ENCODE measurements around the gene FXYD6.

Gene FXYD6

GRCh38 chr11:117857734-117858414 lies 18.6 kb downstream of the FXYD6 start:
- H3K4me3 ChIP-seq (ENCODE audit: low read depth, low read length) = no peak overlapping the region
- no peak for DNase-seq (ENCODE audit: low read depth)

GRCh38 chr11:117855912-117856651 lies 20.4 kb downstream of the FXYD6 start:
- no peak overlapping the region for H3K4me3 ChIP-seq (ENCODE audit: low read depth, low read length)
- no peak for DNase-seq (ENCODE audit: low read depth)

- no peak overlapping the region for H3K4me3 ChIP-seq (ENCODE audit: low read depth, low read length)
- no peak for DNase-seq (ENCODE audit: low read depth)
Measured at GRCh38 chr11:117855186-117855845, 21.1 kb downstream of the FXYD6 start.

GRCh38 chr11:117852309-117852708 lies 24.1 kb downstream of the FXYD6 start:
- H3K4me3 ChIP-seq (ENCODE audit: low read depth, low read length) = no peak overlapping the region
- no peak for DNase-seq (ENCODE audit: low read depth)

GRCh38 chr11:117851852-117852251 lies 24.6 kb downstream of the FXYD6 start:
- no peak overlapping the region for H3K4me3 ChIP-seq (ENCODE audit: low read depth, low read length)
- DNase-seq (ENCODE audit: low read depth) = no peak

GRCh38 chr11:117851106-117851505 lies 25.4 kb downstream of the FXYD6 start:
- DNase-seq (ENCODE audit: low read depth) = no peak
- H3K4me3 ChIP-seq (ENCODE audit: low read depth, low read length) = no peak overlapping the region

GRCh38 chr11:117849781-117850414 lies 26.6 kb downstream of the FXYD6 start:
- DNase-seq (ENCODE audit: low read depth) = no peak
- H3K4me3 ChIP-seq (ENCODE audit: low read depth, low read length) = no peak overlapping the region

- DNase-seq (ENCODE audit: low read depth) = no peak
- no peak overlapping the region for H3K4me3 ChIP-seq (ENCODE audit: low read depth, low read length)
Measured at GRCh38 chr11:117843666-117844484, 32.6 kb downstream of the FXYD6 start.

GRCh38 chr11:117842131-117842941 lies 34.1 kb downstream of the FXYD6 start:
- DNase-seq (ENCODE audit: low read depth) = no peak
- H3K4me3 ChIP-seq (ENCODE audit: low read depth, low read length) = no peak overlapping the region

GRCh38 chr11:117841551-117842031 lies 34.9 kb downstream of the FXYD6 start:
- no peak overlapping the region for H3K4me3 ChIP-seq (ENCODE audit: low read depth, low read length)
- DNase-seq (ENCODE audit: low read depth) = no peak

GRCh38 chr11:117840881-117841550 lies 35.4 kb downstream of the FXYD6 start:
- H3K4me3 ChIP-seq (ENCODE audit: low read depth, low read length) = no peak overlapping the region
- DNase-seq (ENCODE audit: low read depth) = no peak

GRCh38 chr11:117839936-117840813 lies 36.3 kb downstream of the FXYD6 start:
- no peak for DNase-seq (ENCODE audit: low read depth)

GRCh38 chr11:117839380-117839881 lies 37.0 kb downstream of the FXYD6 start:
- H3K4me3 ChIP-seq (ENCODE audit: low read depth, low read length) = no peak overlapping the region
- no peak for DNase-seq (ENCODE audit: low read depth)

More at GRCh38 chr11:117839936-117840813, 36.3 kb downstream of the FXYD6 start:
- H3K4me3 ChIP-seq (ENCODE audit: low read depth, low read length) = no peak overlapping the region

- H3K4me3 ChIP-seq (ENCODE audit: low read depth, low read length) = no peak overlapping the region
- no peak for DNase-seq (ENCODE audit: low read depth)
Measured at GRCh38 chr11:117838901-117839300, 37.6 kb downstream of the FXYD6 start.

- no peak for DNase-seq (ENCODE audit: low read depth)
- H3K4me3 ChIP-seq (ENCODE audit: low read depth, low read length) = no peak overlapping the region
Measured at GRCh38 chr11:117837791-117838190, 38.7 kb downstream of the FXYD6 start.

GRCh38 chr11:117837070-117837776 lies 39.2 kb downstream of the FXYD6 start:
- no peak for DNase-seq (ENCODE audit: low read depth)
- H3K4me3 ChIP-seq (ENCODE audit: low read depth, low read length) = no peak overlapping the region

All from skeletal muscle cell (primary cell).